Heart left ventricle (tissue), 13 donors: Measurements from ENCODE around the gene COMMD7.

ENCODE experiments used
- CTCF ChIP-seq, 12 donors: fragments of 200-600 bp; sonication (generic) in 4 of 12; IDR thresholded peaks; one replicate each; pipeline versions ENCODE4 v1.5.0 to v1.8.0; 2018 to 2022; ENCODE audit warnings: antibody characterized with exemption in 12 of 12, mild to moderate bottlenecking in 5 of 12
- POLR2A ChIP-seq, 2 donors: fragments of 450-650 bp; IDR thresholded peaks; one replicate each; pipeline ENCODE4 v1.6.1; 2017; ENCODE audit warnings: antibody characterized with exemption in 2 of 2, mild to moderate bottlenecking in 2 of 2, moderate library complexity in 2 of 2
- donor health status: ischemic (EF 13 %, LVEDD 7.1; RV severe dilation, severe dysfunction).
- donor health status: DM: no; HTN: yes; CAD: no.
- donor health status: DM: no; HTN: no; CAD: no.
- donor health status: ischemic (EF 25% LVEDD 6.9; RV normal size, moderate dysfunction).
- donor health status: ischemic (EF 25% LVEDD 5.7; RV mildly dilated, moderate dysfunction).
- donor health status: ischemic (EF 35%, LVEDD 5.7; RV mildly dilated, moderate dysfunction).
- donor health status: nonischemic (EF 11% LVEDD 7.7; RV severe dilation, severe dysfunction).
- donor health status: DM: yes; HTN: yes; CAD: no.
- donor health status: PGD.
- donor health status: ischemic (EF 29% LVEDD 5.4; RV normal size, mild dysfunction).
- donor health status: nonischemic (EF 23%, LVEDD 6.1; RV moderate dilation, normal function).

GRCh38 chr20:32761417-32761830 lies 18.2 kb upstream of the COMMD7 start:
- TF ChIP-seq CTCF (IDR thresholded peaks at IDR 0.05) (no peak), POLR2A (IDR thresholded peaks at IDR 0.05) (no peak)
